GM12878 (cell line): Measurements from ENCODE around the gene TTC23L. TPM values are rescaled to one million over a fixed set of nuclear protein-coding genes. Genes with fewer than 3 reads are reported as not detected.

Source experiments
- ATAC-seq: fragments of 200-7000 bp; cut with Tn5 transposase; 3 replicates; pipeline ENCODE4 v1.9.1; 2020; ENCODE audit warnings: mild to moderate bottlenecking, moderate library complexity
- BruUV-seq: library from RNA; stranded (reverse); fragments of 400-500 nt; replicated peaks from 2 replicates; lab custom pipeline; 2021; lab: Mats Ljungman, UMichigan
- CTCF ChIA-PET: fragments of 300-600 bp; sonication (Branson Sonifier 250); formaldehyde crosslinking; extraction: SDS; loops from one replicate; lab custom pipeline; 2021; ENCODE audit warnings: inconsistent platforms; lab: Yijun Ruan, JAX
- POLR2A ChIA-PET: fragments of 350-600 bp; formaldehyde crosslinking; extraction: SDS; loops from one replicate; lab custom pipeline; 2021; ENCODE audit warnings: inconsistent platforms; lab: Charles Lee
- RAD21 ChIA-PET: fragments of 300-600 bp; sonication (Branson Sonifier 250); formaldehyde crosslinking; loops from one replicate; lab custom pipeline; 2023; ENCODE audit warnings: antibody characterized with exemption; ENCODE audit not compliant: unreplicated experiment; lab: Charles Lee
- SMC1A ChIA-PET: fragments of 300-600 bp; sonication (Branson Sonifier 250); formaldehyde crosslinking; loops from one replicate; lab custom pipeline; 2023; ENCODE audit not compliant: unreplicated experiment, uncharacterized antibody; lab: Charles Lee
- DNase-seq: peaks from one replicate; pipeline ENCODE4 v3.0.0-alpha.2; 2011; ENCODE audit warnings: low read depth, low spot score
- FAIRE-seq: peaks from 3 replicates; lab custom pipeline; 2011; peaks lifted over from hg19 to GRCh38; lab: Jason Lieb, UNC
- H2AFZ ChIP-seq: 2 replicates; pipeline ENCODE4 v1.6.0; 2011; ENCODE audit warnings: low read depth, low read length, control low read depth; ENCODE audit not compliant: control insufficient read depth
- H3K27ac ChIP-seq: 2 replicates; pipeline ENCODE4 v1.5.1; 2011; ENCODE audit warnings: control low read depth; ENCODE audit not compliant: control insufficient read depth, insufficient read depth
- H3K27me3 ChIP-seq, 2 experiments: replicated peaks in 1 of 2; 2 replicates each; pipeline versions ENCODE4 v1.6.0 to v1.6.1; 2011; ENCODE audit warnings: low read length in 1 of 2; ENCODE audit not compliant: control insufficient read depth in 2 of 2, insufficient read depth in 2 of 2
- H3K36me3 ChIP-seq, 2 experiments: 2 replicates each; pipeline ENCODE4 v1.5.1; 2011; ENCODE audit warnings: low read length in 1 of 2; ENCODE audit not compliant: control insufficient read depth in 2 of 2, insufficient read depth in 2 of 2
- H3K4me1 ChIP-seq: 2 replicates; pipeline ENCODE4 v1.6.1; 2011; ENCODE audit warnings: mild to moderate bottlenecking, low read length, moderate library complexity, mixed read lengths; ENCODE audit not compliant: control insufficient read depth, insufficient read depth
- H3K4me2 ChIP-seq: 2 replicates; pipeline ENCODE4 v1.6.0; 2011; ENCODE audit warnings: control low read depth; ENCODE audit not compliant: control insufficient read depth, insufficient read depth
- H3K4me3 ChIP-seq: fragments of 200-600 bp; sonication (generic); 2 replicates; pipeline ENCODE4 v1.5.1; 2016
- H3K79me2 ChIP-seq: 2 replicates; pipeline ENCODE4 v1.6.0; 2011; ENCODE audit warnings: low read length; ENCODE audit not compliant: control insufficient read depth, insufficient read depth
- H3K9ac ChIP-seq: 2 replicates; pipeline ENCODE4 v1.8.0; 2011; ENCODE audit warnings: low read length, control low read depth, mixed read lengths; ENCODE audit not compliant: control insufficient read depth, insufficient read depth
- H3K9me3 ChIP-seq: replicated peaks from 3 replicates; pipeline ENCODE4 v1.5.1; 2011; ENCODE audit warnings: mild to moderate bottlenecking, low read length; ENCODE audit not compliant: control insufficient read depth, insufficient read depth
- H4K20me1 ChIP-seq: 2 replicates; pipeline ENCODE4 v1.6.0; 2011; ENCODE audit not compliant: control insufficient read depth, insufficient read depth
- CBX5 ChIP-seq: sonication (generic); IDR thresholded peaks from 2 replicates; pipeline ENCODE4 v1.6.1; 2016; ENCODE audit warnings: low read depth, moderate library complexity, mild to moderate bottlenecking, inconsistent platforms
- CREB1 ChIP-seq: IDR thresholded peaks from 2 replicates; pipeline ENCODE4 v1.6.1; 2012; ENCODE audit warnings: low read depth, mild to moderate bottlenecking, inconsistent platforms
- EP300 ChIP-seq, 2 experiments: fragments of 150-350 bp in 1 of 2; IDR thresholded peaks; 2 replicates each; pipeline ENCODE4 v1.6.1; 2011 to 2012; ENCODE audit warnings: low read depth in 2 of 2, low read length in 2 of 2, borderline replicate concordance in 1 of 2, improper control_type of control experiment in 1 of 2, inconsistent platforms in 1 of 2; ENCODE audit not compliant: control insufficient read depth in 1 of 2
- MEF2B ChIP-seq: fragments of 450-650 bp; IDR thresholded peaks from 2 replicates; pipeline ENCODE4 v1.6.1; 2018; ENCODE audit warnings: mild to moderate bottlenecking, moderate library complexity; ENCODE audit not compliant: partially characterized antibody, poor library complexity, severe bottlenecking
- MYB ChIP-seq: fragments of 150-350 bp; IDR thresholded peaks from 2 replicates; pipeline ENCODE4 v1.6.1; 2014; ENCODE audit warnings: mild to moderate bottlenecking, low read depth, low read length, borderline replicate concordance
- NBN ChIP-seq: fragments of 450-650 bp; IDR thresholded peaks from 2 replicates; pipeline ENCODE4 v1.6.1; 2016
- PAX8 ChIP-seq: fragments of 450-650 bp; IDR thresholded peaks from 2 replicates; pipeline ENCODE4 v1.6.1; 2017; ENCODE audit warnings: mild to moderate bottlenecking, moderate library complexity
- SMARCA5 ChIP-seq: fragments of 450-650 bp; IDR thresholded peaks from 2 replicates; pipeline ENCODE4 v1.6.1; 2017; ENCODE audit warnings: mild to moderate bottlenecking
- TAF1 ChIP-seq: IDR thresholded peaks from 2 replicates; pipeline ENCODE4 v1.6.1; 2011; ENCODE audit warnings: mild to moderate bottlenecking, low read depth, low read length, borderline replicate concordance
- ZBTB4 ChIP-seq: fragments of 450-650 bp; formaldehyde crosslinking; IDR thresholded peaks from 2 replicates; pipeline ENCODE4 v1.4.0; 2022; ENCODE audit warnings: mild to moderate bottlenecking, moderate library complexity
- ZBTB40 ChIP-seq: fragments of 450-650 bp; IDR thresholded peaks from 2 replicates; pipeline ENCODE4 v1.6.1; 2016; ENCODE audit warnings: mild to moderate bottlenecking, moderate library complexity, borderline replicate concordance
- WGBS: methylation state at CpG from one replicate; pipeline ENCODE4 v1.1.6; 2016; ENCODE audit warnings: low lambda C conversion rate; ENCODE audit not compliant: insufficient replicate concordance, insufficient coverage; ENCODE audit errors: missing lambda C conversion rate; 5-methylcytosine and 5-hydroxymethylcytosine counted together
- in situ Hi-C: fragments of 300-500 bp; cut with MboI; formaldehyde crosslinking; loops from 9 replicates; pipeline ENCODE4 v1.14.3; 2018; ENCODE audit warnings: mixed read lengths
- intact Hi-C: fragments of 100-400 bp; cut with micrococcal nuclease; formaldehyde crosslinking; loops from one replicate; pipeline ENCODE4 v1.14.2; 2022; ENCODE audit not compliant: unreplicated experiment
- polyA plus RNA-seq, 11 experiments: library from polyadenylated mRNA; depleted of rRNA in 4 of 11; unstranded in 6 of 11; stranded (reverse) in 5 of 11; fragments of >200 nt; fragmentation: Nextera tagmentation in 4 of 11; fragmentation: Illumina TruSeq in 1 of 11; extraction: Ambion mirVana in 4 of 11; extraction: Trizol in 1 of 11; gene quantifications; 1 replicate in 1 of 11; 2 replicates in 10 of 11; pipeline versions ENCODE4 v1.2.1 to v1.2.3, GENCODE V29; 2011 to 2016; ENCODE audit warnings: inconsistent platforms in 2 of 11, missing spikeins in 2 of 11, low read depth in 1 of 11
- total RNA-seq, 4 experiments: library from RNA; depleted of rRNA in 3 of 4; stranded (reverse); fragments of >200 nt in 3 of 4; fragmentation: Illumina TruSeq in 1 of 4; extraction: Trizol in 1 of 4; gene quantifications; 2 replicates each; pipeline versions ENCODE4 v1.2.1 to v1.2.3, GENCODE V29; 2013 to 2021

Gene TTC23L
- total and polyA plus RNA-seq, 10 of the 15 experiments (the other 5 are each of a cell fraction or from before 2014, with no cell fraction given) = 0.09 to 0.34 TPM; not detected in 8

GRCh38 chr5:34789639-34790038 is 49.3 kb upstream of the TTC23L start:
- FAIRE-seq = no peak
- in situ Hi-C loops (no loop called here), intact Hi-C loops (no loop called here)
- Histone ChIP-seq H3K4me2 (no peak overlapping the region), H3K79me2 (no peaks in the 10 kb centered on the region), H2AFZ (no peak overlapping the region), H3K9me3 (no peaks in the 10 kb centered on the region), H3K27me3 (no peaks in the 10 kb centered on the region; a peak in 1 of 4 replicates), H3K36me3 (no peaks in the 10 kb centered on the region), H3K4me3 (no peak overlapping the region), H3K9ac (no peak overlapping the region), H3K4me1 (no peaks in the 10 kb centered on the region), H4K20me1 (no peaks in the 10 kb centered on the region), H3K27ac (no peak overlapping the region)
- TF ChIP-seq CBX5 = no peak
- no peak for TF ChIP-seq SMARCA5
- TF ChIP-seq TAF1 = no peak
- TF ChIP-seq EP300 (IDR thresholded peaks at IDR 0.05; ENCODE audit: borderline replicate concordance in 1 of 2, control insufficient read depth in 1 of 2, low read depth in 2 of 2, low read length in 2 of 2) = no peak
- 49% methylated on average over 2 of the region's 2 CpGs for WGBS
- SMC1A ChIA-PET = interaction anchor here (0.8 kb wide), 1 partner anchor 29 kb away, joined by 3 read pairs; no protein-coding TSS in a partner anchor
- DNase-seq = no peak
- BruUV-seq = no TSS peak
- POLR2A ChIA-PET = no interaction called here
- CTCF ChIA-PET = no interaction called here
- no peak for ATAC-seq
- RAD21 ChIA-PET = no interaction called here

GRCh38 chr5:34790069-34790468 is 48.9 kb upstream of the TTC23L start:
- no TSS peak for BruUV-seq
- no peak for ATAC-seq
- ChIA-PET POLR2A (no interaction called here), SMC1A (interaction anchor here (0.8 kb wide), 1 partner anchor 29 kb away, joined by 3 read pairs; no protein-coding TSS in a partner anchor), RAD21 (no interaction called here), CTCF (no interaction called here)
- H3K27me3 ChIP-seq = no peaks in the 10 kb centered on the region; a peak in 1 of 4 replicates
- no peak for DNase-seq
- H3K36me3 ChIP-seq = no peaks in the 10 kb centered on the region
- 0% methylated on average over 1 of the region's 1 CpG for WGBS
- intact Hi-C loops (no loop called here), in situ Hi-C loops (no loop called here)
- H4K20me1 ChIP-seq = no peaks in the 10 kb centered on the region
- no peak for TF ChIP-seq ZBTB40
- no peak for TF ChIP-seq PAX8
- TF ChIP-seq MYB = no peak
- TF ChIP-seq CREB1 = no peak
- TF ChIP-seq MEF2B = no peak
- no peak for TF ChIP-seq NBN
- TF ChIP-seq ZBTB4 (CRISPR knock-in tag) = no peak
- H3K4me3 ChIP-seq = no peak overlapping the region
- FAIRE-seq = no peak
- H3K4me2 ChIP-seq = no peak overlapping the region
- H3K4me1 ChIP-seq = no peaks in the 10 kb centered on the region
- no peaks in the 10 kb centered on the region for H3K9me3 ChIP-seq
- H3K27ac ChIP-seq = no peak overlapping the region
- H3K79me2 ChIP-seq = no peaks in the 10 kb centered on the region
- H3K9ac ChIP-seq = no peak overlapping the region
- H2AFZ ChIP-seq = no peak overlapping the region
